H1 (cell line): ENCODE data around the gene CAMK1G.

Experiments used
- CHD2 ChIP-seq: IDR thresholded peaks from 2 replicates; pipeline ENCODE4 v1.6.1; 2012; ENCODE audit warnings: low read length, improper control_type of control experiment
- EP300 ChIP-seq, 2 experiments: IDR thresholded peaks; 1 replicate in 1 of 2; 2 replicates in 1 of 2; pipeline ENCODE4 v1.6.1; 2011 to 2012; ENCODE audit warnings: low read depth in 2 of 2, low read length in 2 of 2, mild to moderate bottlenecking in 2 of 2, borderline replicate concordance in 1 of 2, inconsistent platforms in 1 of 2, moderate library complexity in 1 of 2
- PHF8 ChIP-seq: fragments of 200-600 bp; sonication (generic); conservative IDR thresholded peaks from 2 replicates; pipeline ENCODE4 v1.7.1; 2012; ENCODE audit warnings: low read depth, mild to moderate bottlenecking, inconsistent platforms, low read length, moderate library complexity
- POLR2A ChIP-seq, 2 experiments: IDR thresholded peaks; 1 replicate in 1 of 2; 2 replicates in 1 of 2; pipeline ENCODE4 v1.6.1; 2011; ENCODE audit warnings: low read depth in 2 of 2, low read length in 2 of 2, mild to moderate bottlenecking in 2 of 2; ENCODE audit errors: control extremely low read depth in 1 of 2
- TAF1 ChIP-seq: IDR thresholded peaks from 2 replicates; pipeline ENCODE4 v1.6.1; 2011; ENCODE audit warnings: mild to moderate bottlenecking, low read depth, low read length
- YY1 ChIP-seq: IDR thresholded peaks from 2 replicates; pipeline ENCODE4 v1.6.1; 2011; ENCODE audit warnings: low read depth, mild to moderate bottlenecking, low read length
- TF ChIP-seq, protein P1 (sequence below), 3 experiments: IDR thresholded peaks; 1 replicate in 2 of 3; 2 replicates in 1 of 3; pipeline versions ENCODE4 v1.5.1 to v1.6.1; 2011; ENCODE audit warnings: low read length in 3 of 3, mild to moderate bottlenecking in 3 of 3, inconsistent platforms in 2 of 3, low read depth in 1 of 3, moderate library complexity in 1 of 3; ENCODE audit not compliant: insufficient read depth in 1 of 3; ENCODE audit errors: control extremely low read depth in 1 of 3

DNA sequence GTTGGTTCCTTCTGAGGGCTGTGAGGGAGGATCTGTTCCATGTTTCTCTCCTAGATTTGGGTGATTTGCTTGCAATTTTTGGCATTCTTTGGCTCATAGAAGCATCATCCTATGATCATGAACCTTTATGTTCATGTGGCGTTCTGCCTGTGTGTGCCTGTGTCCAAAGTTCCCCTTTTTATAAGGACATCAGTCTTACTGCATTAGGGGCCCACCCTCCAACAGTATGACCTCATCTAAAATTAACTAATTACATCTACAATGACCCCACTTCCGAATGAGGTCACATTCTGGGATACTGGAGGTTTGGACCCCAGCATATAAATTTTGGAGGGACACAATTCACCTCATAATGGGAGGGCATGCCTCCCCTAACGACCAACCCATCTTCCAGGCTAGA lies 12.8 kb upstream of the CAMK1G start:
- TF ChIP-seq, protein P1, sequence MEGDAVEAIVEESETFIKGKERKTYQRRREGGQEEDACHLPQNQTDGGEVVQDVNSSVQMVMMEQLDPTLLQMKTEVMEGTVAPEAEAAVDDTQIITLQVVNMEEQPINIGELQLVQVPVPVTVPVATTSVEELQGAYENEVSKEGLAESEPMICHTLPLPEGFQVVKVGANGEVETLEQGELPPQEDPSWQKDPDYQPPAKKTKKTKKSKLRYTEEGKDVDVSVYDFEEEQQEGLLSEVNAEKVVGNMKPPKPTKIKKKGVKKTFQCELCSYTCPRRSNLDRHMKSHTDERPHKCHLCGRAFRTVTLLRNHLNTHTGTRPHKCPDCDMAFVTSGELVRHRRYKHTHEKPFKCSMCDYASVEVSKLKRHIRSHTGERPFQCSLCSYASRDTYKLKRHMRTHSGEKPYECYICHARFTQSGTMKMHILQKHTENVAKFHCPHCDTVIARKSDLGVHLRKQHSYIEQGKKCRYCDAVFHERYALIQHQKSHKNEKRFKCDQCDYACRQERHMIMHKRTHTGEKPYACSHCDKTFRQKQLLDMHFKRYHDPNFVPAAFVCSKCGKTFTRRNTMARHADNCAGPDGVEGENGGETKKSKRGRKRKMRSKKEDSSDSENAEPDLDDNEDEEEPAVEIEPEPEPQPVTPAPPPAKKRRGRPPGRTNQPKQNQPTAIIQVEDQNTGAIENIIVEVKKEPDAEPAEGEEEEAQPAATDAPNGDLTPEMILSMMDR (IDR thresholded peaks at IDR 0.05; ENCODE audit: control extremely low read depth in 1 of 3, insufficient read depth in 1 of 3, low read depth in 1 of 3, low read length in 3 of 3), result no peak
- TF ChIP-seq EP300 (IDR thresholded peaks at IDR 0.05; ENCODE audit: borderline replicate concordance in 1 of 2, low read depth in 2 of 2, low read length in 2 of 2) (no peak), POLR2A (IDR thresholded peaks at IDR 0.05; ENCODE audit: control extremely low read depth in 1 of 2, low read depth in 2 of 2, low read length in 2 of 2) (no peak), TAF1 (no peak), PHF8 (no peak), CHD2 (no peak), YY1 (no peak)
